Transverse colon (tissue), 4 donors: Measurements from ENCODE around the gene WDR83. TPM values are rescaled to one million over a fixed set of nuclear protein-coding genes. Genes with fewer than 3 reads are reported as not detected.
A peak's percentile ranks its signal among the peaks of the same experiment; 100 is the strongest.

Experiments used
- DNase-seq: peaks from one replicate; pipeline ENCODE4 v3.0.0-alpha.2; 2019
- H3K27ac ChIP-seq, 4 donors: fragments of 200-600 bp; sonication (generic); 2 replicates each; pipeline ENCODE4 v1.5.1; 2016 to 2018; ENCODE audit warnings: inconsistent platforms in 4 of 4
- H3K27me3 ChIP-seq: fragments of 200-600 bp; sonication (generic); 2 replicates; pipeline ENCODE4 v1.5.1; 2017; ENCODE audit warnings: inconsistent platforms
- H3K36me3 ChIP-seq, 4 donors: fragments of 200-600 bp; sonication (generic); 2 replicates each; pipeline ENCODE4 v1.5.1; 2017 to 2019; ENCODE audit warnings: inconsistent platforms in 4 of 4
- H3K4me1 ChIP-seq, 4 donors: fragments of 200-600 bp; sonication (generic); 2 replicates each; pipeline ENCODE4 v1.5.1; 2017 to 2020; ENCODE audit warnings: inconsistent platforms in 4 of 4
- H3K4me3 ChIP-seq, 4 donors: fragments of 200-600 bp; sonication (generic); 1 replicate in 1 of 4; 2 replicates in 3 of 4; pipeline versions ENCODE4 v1.5.1 to v1.6.1; 2017 to 2019; ENCODE audit warnings: inconsistent platforms in 4 of 4
- H3K9me3 ChIP-seq, 2 donors: fragments of 200-600 bp; sonication (generic); 2 replicates each; pipeline ENCODE4 v1.5.1; 2017 to 2019; ENCODE audit warnings: inconsistent platforms in 2 of 2
- EP300 ChIP-seq: sonication (generic); formaldehyde crosslinking; IDR thresholded peaks from one replicate; pipeline ENCODE4 v1.6.1; 2017; ENCODE audit warnings: antibody characterized with exemption, low read depth
- POLR2A ChIP-seq: fragments of 450-650 bp; IDR thresholded peaks from one replicate; pipeline ENCODE4 v1.6.1; 2016; ENCODE audit warnings: antibody characterized with exemption, mild to moderate bottlenecking, moderate library complexity
- POLR2AphosphoS5 ChIP-seq, 3 donors: sonication (generic); formaldehyde crosslinking; IDR thresholded peaks; one replicate each; pipeline ENCODE4 v1.6.1; 2016; ENCODE audit warnings: antibody characterized with exemption in 3 of 3
- WGBS, 2 donors: methylation state at CpG; one replicate each; pipeline ENCODE4 v1.1.5; 2018; ENCODE audit warnings: low coverage in 1 of 2; 5-methylcytosine and 5-hydroxymethylcytosine counted together
- in situ Hi-C, 4 donors: fragments of 200-750 bp; cut with MboI; loops; one replicate each; pipeline versions ENCODE4 v1.15.0 to v1.15.1; 2017; ENCODE audit warnings: low sequenced_read_pairs in 3 of 4, low pct_ligation_motif_present in 1 of 4, low pct_unique_long_range_greater_than_20kb in 1 of 4
- intact Hi-C: fragments of 100-400 bp; cut with DNase I; formaldehyde crosslinking; loops from one replicate; pipeline ENCODE4 v1.15.1; 2023; ENCODE audit warnings: low total_unique reads
- total RNA-seq, 4 donors: library from RNA; depleted of rRNA; stranded (reverse); fragments of >200 nt; gene quantifications; one replicate each; pipeline ENCODE4 v1.1.0, GENCODE V29; 2016
- TF ChIP-seq, protein P1 (sequence below), 5 experiments: fragments of 200-600 bp in 3 of 5; fragments of 450-650 bp in 2 of 5; sonication (generic) in 3 of 5; IDR thresholded peaks; 1 replicate in 2 of 5; 2 replicates in 3 of 5; pipeline ENCODE4 v1.5.1; 2016 to 2017; ENCODE audit warnings: antibody characterized with exemption in 5 of 5, inconsistent platforms in 3 of 5, mild to moderate bottlenecking in 2 of 5, moderate library complexity in 1 of 5

Gene WDR83
- total RNA-seq, 4 donors from 2014 or later = 7.6 to 36.3 (median 9.4) TPM; not detected in 1

DNA sequence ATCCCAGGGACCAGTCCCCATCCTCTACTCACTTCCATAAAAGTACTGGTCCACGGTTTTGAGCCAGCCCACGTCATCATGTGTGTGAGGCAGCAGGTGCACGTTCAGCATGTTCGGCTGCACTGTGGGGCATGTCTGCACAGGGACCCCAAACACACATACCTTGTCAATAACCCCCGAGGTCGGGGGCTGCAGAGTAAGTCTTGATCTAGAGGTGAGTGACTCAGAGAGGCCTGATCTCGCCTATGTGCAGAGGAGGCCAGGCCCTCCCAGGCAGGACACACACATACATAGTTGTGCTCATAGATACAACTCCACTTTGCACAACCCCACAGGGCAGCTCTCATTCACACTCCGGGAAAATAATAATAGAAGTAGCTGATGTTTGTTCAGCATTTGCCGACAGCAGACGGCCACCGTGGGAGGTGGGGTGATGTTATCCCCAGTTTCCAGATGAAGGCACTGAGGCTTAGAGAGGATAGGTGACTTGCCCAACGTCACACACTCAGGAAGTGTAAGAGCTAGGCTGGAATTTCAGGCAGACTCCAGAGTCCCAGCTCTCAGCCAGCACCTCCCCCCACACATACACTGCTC is 839 bp upstream of the WDR83 start:
- no peak for DNase-seq
- intact Hi-C loops (no loop called here), in situ Hi-C loops (no loop called here)
- Histone ChIP-seq H3K36me3 (peaks cover 0 to 10% (median 2%) of the 10 kb centered on the region in 4 donors), H3K4me1 (peaks cover 16 to 42% (median 33%) of the 10 kb centered on the region in 4 donors), H3K4me3 (peak overlapping the region; percentile 69 to 98 (median 80)), H3K9me3 (no peaks in the 10 kb centered on the region), H3K27ac (peak overlapping the region; percentile 78 to 87 (median 83)), H3K27me3 (no peaks in the 10 kb centered on the region)
- WGBS, 2 donors = 54% methylated on average over 12 of the region's 12 CpGs; no CpG with 5 or more reads in 1 of the 2 donors
- TF ChIP-seq, protein P1, sequence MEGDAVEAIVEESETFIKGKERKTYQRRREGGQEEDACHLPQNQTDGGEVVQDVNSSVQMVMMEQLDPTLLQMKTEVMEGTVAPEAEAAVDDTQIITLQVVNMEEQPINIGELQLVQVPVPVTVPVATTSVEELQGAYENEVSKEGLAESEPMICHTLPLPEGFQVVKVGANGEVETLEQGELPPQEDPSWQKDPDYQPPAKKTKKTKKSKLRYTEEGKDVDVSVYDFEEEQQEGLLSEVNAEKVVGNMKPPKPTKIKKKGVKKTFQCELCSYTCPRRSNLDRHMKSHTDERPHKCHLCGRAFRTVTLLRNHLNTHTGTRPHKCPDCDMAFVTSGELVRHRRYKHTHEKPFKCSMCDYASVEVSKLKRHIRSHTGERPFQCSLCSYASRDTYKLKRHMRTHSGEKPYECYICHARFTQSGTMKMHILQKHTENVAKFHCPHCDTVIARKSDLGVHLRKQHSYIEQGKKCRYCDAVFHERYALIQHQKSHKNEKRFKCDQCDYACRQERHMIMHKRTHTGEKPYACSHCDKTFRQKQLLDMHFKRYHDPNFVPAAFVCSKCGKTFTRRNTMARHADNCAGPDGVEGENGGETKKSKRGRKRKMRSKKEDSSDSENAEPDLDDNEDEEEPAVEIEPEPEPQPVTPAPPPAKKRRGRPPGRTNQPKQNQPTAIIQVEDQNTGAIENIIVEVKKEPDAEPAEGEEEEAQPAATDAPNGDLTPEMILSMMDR (IDR thresholded peaks at IDR 0.05) = no peak
- TF ChIP-seq EP300 (no peak), POLR2AphosphoS5 (IDR thresholded peaks at IDR 0.05) (no peak), POLR2A (no peak)

DNA sequence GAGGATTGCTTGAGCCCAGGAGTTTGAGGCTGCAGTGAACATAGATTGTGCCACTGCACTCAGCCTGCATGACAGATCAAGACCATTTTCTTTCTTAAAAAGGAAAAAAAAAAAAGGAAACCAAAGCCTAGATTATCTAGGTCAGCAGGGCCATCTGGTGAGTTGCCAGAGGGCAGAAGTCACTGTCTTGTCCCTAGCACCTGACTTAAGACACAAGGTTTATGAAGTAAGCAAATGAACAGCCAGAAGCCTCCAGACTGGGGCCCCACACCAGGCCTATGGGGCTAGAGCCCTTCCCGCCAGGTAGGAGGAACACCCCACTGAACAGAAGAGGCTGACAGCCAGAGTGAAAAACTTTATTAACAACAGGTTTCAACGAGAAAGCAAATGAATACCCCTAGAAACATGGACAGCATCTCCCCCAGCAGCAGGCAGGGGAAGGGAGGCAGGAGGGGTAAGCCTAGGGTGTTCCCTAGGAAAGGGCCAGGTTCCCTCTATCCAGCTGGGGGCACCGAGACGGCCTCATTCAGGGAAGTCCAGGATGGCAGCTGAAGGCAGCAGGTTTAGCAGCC is 1.2 kb downstream of the WDR83 start:
- Histone ChIP-seq H3K4me1 (peaks cover 19 to 45% (median 36%) of the 10 kb centered on the region in 4 donors), H3K36me3 (peaks cover 0 to 6% (median 0%) of the 10 kb centered on the region in 4 donors), H3K27me3 (no peaks in the 10 kb centered on the region), H3K9me3 (no peaks in the 10 kb centered on the region), H3K4me3 (peak overlapping the region in 1 of 4 donors; percentile 90), H3K27ac (no peak overlapping the region)
- in situ Hi-C loops (no loop called here), intact Hi-C loops (no loop called here)
- DNase-seq = no peak
- 64% methylated on average over 4 of the region's 4 CpGs; no CpG with 5 or more reads in 1 of the 2 donors for WGBS, 2 donors
- TF ChIP-seq POLR2AphosphoS5 (IDR thresholded peaks at IDR 0.05) = no peak
- TF ChIP-seq POLR2A = no peak
- TF ChIP-seq, protein P1 (IDR thresholded peaks at IDR 0.05) = no peak
- no peak for TF ChIP-seq EP300

DNA sequence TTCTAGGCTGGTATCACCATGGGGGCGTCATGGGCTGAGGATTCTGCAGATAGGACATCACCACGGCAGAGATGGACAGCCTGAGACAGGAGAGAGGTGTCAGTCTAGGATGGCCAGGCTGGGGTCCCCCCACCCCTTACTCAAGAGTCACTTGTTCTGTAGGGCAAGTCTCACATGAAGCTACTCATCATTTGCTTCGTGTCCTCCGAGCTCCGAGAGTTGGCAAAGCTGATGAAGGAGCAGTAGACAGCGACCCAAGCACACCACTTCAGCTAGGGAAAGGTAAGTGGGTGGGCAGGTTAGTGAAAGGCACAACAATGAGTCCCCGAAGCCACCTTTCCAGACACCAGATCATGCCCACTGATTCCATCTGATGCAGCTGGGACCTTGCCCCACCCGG is 1.7 kb downstream of the WDR83 start:
- Histone ChIP-seq H3K9me3 (no peaks in the 10 kb centered on the region), H3K27me3 (no peaks in the 10 kb centered on the region), H3K27ac (peak overlapping the region; percentile 90 to 95 (median 92)), H3K36me3 (peaks cover 0 to 3% (median 0%) of the 10 kb centered on the region in 4 donors), H3K4me1 (peaks cover 19 to 45% (median 36%) of the 10 kb centered on the region in 4 donors), H3K4me3 (peak overlapping the region; percentile 66 to 90 (median 72))
- TF ChIP-seq, protein P1 (IDR thresholded peaks at IDR 0.05) = no peak
- in situ Hi-C loops = no loop called here
- intact Hi-C loops = no loop called here
- DNase-seq = no peak
- WGBS, 2 donors = 74% methylated on average over 8 of the region's 8 CpGs; no CpG with 5 or more reads in 1 of the 2 donors

DNA sequence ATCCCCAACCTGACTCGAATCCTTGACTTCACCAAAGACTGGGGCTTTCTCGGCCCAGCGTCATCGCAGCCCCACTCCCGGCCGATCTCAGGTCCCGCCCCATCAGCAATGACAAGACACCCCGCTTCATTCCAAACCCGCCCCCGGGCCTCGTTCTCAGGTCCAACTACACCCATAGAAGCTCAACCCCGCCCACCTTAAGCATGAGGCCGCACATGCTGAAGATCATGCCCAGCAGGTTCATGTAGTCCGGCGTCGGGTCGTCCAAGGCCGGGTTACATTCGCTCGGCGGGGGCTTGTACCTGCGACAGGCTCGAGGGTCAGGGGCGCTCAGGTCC is 2.3 kb downstream of the WDR83 start:
- H3K9me3 ChIP-seq = no peaks in the 10 kb centered on the region
- peak overlapping the region; percentile 90 to 95 (median 92) for H3K27ac ChIP-seq
- H3K4me3 ChIP-seq = peak overlapping the region; percentile 66 to 90 (median 72)
- no peaks in the 10 kb centered on the region for H3K27me3 ChIP-seq
- TF ChIP-seq, protein P1 (IDR thresholded peaks at IDR 0.05) = no peak
- no peak for TF ChIP-seq POLR2AphosphoS5 (IDR thresholded peaks at IDR 0.05)
- TF ChIP-seq POLR2A = no peak
- no peak for TF ChIP-seq EP300
- peaks cover 19 to 45% (median 36%) of the 10 kb centered on the region in 4 donors for H3K4me1 ChIP-seq
- in situ Hi-C loops (no loop called here), intact Hi-C loops (no loop called here)
- DNase-seq = peak; percentile 62
- H3K36me3 ChIP-seq = peaks cover 0 to 3% (median 0%) of the 10 kb centered on the region in 4 donors
- 2% methylated on average over 24 of the region's 24 CpGs; no CpG with 5 or more reads in 1 of the 2 donors for WGBS, 2 donors
